ENCODE data around the gene NACC1.
A peak's percentile ranks its signal among the peaks of the same experiment; 100 is the strongest.
"Not testable (repeated sequence)": the region's sequence is repeated elsewhere in the genome, so short reads cannot be mapped to it uniquely, and the experiment has no call there.

NACC1 gene

DNA sequence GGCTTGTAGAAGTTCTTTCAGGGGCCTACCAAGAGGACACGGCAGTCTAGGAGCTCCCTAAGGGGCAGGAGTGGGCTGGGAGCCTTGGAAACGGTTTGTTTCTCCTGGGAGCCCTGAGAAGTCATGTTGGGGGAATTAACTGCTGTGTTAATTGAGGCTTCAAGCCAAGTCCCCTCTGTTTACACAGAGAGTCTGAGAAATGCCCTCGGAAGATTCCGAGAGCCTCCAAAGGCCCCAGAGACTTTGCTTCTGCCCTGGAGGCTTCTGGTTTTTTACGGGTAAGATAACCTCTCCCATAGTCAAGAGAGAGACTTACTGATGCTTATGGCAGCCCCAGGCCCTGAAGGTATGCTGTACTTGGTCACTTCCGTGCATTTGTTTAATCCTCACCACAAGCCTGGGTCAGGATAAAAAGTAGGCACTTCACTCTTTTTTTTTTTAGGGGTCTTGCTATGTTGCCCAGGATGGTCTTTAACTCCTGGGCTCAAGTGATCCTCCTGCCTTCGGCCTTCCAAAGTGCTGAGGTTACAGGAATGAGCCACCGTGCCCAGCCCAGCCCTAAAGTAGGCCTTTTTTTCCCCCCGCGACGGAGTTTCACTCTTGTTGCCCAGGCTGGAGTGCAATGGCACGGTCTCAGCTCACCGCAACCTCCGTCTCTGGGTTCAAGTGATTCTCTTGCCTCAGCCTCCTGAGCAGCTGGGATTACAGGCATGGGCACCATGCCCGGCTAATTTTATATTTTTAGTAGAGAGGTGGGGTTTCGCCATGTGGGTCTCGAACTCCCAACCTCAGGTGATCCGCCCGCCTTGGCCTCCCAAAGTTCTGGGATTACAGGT, 47.3 kb downstream of the NACC1 start:
- no peak for DNase-seq

DNA sequence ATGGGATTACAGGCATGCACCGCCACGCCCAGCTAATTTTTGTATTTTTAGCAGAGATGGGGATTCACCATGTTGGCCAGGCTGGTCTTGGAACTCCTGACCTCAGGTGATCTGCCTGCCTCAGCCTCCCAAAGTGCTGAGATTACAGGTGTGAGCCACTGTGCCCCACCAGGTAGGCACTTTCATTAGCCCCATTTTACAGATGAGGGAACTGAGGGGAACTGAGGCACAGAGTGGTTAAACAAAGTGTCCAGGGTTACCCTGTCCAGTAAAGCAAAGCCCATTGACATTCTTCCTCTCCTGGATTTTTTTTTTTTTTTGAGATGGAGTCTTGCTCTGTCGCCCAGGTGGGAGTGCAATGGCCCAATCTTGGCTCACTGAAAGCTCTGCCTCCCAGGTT, 48.1 kb downstream of the NACC1 start:
- not testable (repeated sequence) for DNase-seq

DNA sequence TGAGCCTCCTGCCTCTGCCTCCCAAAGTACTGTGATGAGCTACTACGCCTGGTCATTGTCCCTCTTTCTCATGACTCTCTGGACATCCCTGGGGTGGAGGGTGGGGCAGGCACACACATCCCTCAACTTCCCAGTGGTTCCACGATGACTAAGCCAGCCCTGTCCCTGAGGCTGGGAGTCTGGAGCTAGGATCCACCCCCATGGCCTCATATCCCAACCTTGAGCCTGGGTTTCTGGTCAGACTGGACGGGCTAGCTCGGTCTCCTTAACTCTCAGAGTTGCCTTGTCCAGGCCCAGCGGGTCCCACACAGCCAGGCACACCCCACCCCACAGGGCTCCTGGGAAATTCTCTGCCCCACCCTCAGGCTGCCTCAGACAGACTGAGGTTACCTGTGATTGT, 51.7 kb downstream of the NACC1 start:
- DNase-seq = no peak

DNA sequence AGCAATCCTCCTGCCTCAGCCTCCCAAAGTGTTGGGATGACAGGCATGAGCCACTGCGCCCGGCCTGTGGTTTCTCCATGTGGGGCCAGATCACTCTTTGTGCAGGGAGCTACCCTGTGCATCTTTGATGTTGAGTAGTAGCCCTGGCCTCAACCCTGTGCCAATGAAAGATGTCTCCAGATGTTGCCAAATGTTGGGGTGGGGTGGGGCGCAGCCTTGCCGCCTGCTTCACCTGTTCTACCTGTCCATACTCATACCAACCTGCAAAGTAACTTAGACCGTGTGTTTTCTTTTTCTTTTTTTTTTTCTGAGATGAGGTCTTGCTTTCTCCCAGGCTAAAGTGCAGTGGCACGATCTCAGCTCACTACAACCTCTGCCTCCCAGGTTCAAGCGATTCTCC, 53.1 kb downstream of the NACC1 start:
- no peak for DNase-seq

DNA sequence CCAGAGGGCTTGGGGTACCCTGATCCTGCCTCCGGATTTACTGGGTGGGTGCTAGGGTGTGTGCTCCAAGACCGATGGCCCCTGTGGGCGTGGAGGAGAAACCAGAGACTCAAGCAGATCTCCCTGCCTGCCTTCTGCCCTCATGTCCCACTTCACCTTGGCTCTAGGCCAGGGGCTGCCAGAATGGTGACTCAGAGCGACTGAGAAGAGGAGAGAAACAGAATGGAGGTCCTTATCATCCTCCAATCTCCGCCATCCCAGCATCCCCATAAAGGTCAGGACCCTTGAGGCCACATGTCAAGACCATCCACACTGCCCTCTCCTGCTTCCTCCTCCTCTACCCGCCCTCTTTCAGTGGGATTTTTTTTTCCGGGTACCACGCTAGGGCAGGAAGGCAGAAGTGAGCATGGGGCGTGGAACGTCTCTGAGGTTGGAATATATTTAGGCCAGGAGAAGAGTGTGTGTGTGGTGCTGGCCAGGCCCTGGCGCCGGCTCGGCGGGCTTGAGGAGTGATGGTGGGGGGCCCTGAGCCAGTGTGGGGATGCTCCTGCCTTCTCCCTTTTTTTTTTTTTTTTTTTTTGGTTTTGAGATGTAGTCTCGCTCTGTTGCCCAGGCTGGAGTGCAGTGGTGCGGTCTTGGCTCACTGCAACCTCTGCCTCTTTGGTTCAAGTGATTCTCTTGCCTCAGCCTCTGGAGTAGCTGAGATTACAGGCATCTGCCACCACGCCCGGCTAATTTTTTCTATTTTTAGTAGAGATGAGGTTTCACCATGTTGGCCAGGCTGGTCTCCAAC, 54.5 kb downstream of the NACC1 start:
- DNase-seq = peak; percentile 84 to 89

DNA sequence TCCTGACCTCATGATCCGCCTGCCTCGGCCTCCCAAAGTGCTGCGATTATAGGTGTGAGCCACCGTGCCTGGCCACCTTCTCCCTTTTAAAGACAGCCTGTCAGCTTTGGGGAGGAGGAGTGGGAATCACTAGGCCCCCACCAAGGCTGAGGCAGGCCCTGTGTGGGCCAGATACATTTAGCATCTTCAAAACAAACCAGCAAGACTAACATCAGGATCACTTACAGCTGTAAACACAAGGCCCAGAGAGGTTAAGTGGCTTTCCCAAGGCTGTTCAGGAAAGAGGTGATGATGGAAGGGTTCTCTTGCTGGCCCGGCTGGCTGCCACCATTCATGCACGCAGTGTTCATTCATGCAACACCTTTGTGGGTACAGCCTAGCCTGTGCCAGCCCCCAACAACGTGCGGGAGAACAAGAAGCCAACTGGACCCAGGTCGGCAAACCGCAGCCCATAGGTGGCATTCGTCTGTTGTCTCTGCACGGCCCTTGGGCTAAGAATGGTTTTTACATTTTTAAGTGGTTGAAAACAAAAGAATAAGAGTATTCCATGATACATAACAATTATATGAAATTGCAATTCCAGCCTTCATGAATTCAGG, 55.2 kb downstream of the NACC1 start:
- DNase-seq = no peak

DNA sequence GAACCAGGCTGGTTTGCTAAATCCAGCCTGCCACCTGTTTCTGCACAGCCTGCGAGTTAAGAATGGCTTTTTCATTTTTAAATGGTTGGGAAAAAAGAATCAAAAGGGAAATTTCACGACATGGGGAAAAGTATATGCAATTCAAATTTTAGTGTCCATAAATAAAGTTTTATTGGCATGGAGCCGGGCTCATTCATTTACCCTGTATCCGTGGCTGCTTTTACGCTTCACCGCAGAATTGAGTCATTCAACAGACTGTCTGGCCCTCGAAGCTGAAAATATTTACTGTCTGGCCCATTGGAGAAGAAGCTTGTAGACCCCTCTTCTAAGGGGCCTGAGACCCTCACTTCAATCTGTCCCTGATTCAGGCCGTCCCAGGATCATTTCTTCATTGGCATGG, 58.3 kb downstream of the NACC1 start:
- DNase-seq = no peak

DNA sequence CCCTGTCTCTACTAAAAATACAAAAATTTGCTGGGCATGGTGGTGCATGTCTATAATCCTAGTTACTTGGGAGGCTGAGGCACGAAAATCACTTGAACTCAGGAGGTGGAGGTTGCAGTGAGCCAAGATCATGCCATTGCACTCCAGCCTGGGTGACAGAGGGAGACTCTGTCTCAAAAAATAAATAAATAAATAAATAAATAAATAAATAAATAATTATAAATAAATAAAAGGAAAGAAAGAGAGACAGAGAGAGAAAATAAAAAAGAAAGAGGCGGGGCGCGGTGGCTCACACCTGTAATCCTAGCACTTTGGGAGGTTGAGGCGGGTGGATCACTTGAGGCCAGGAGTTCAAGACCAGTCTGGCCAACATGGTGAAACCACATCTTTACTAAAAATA, 59.5 kb downstream of the NACC1 start:
- DNase-seq = not testable (repeated sequence)

DNA sequence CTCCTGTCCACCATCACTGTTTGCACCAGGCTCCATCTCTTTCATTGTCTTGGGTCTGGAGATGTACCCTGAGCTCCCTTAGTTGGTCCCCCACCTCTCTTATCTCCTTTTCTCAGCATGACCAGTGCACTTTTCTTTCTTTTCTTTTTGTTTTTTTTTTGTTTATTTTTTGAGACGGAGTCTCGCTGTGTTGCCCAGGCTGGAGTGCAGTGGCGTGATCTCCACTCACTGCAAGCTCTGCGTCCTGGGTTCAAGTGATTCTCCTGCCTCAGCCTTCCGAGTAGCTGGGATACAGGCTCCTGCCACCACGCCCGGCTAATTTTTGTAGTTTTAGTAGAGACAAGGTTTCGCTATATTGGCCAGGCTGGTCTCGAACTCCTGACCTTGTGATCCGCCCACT, 60.2 kb downstream of the NACC1 start:
- not testable (repeated sequence) for DNase-seq

DNA sequence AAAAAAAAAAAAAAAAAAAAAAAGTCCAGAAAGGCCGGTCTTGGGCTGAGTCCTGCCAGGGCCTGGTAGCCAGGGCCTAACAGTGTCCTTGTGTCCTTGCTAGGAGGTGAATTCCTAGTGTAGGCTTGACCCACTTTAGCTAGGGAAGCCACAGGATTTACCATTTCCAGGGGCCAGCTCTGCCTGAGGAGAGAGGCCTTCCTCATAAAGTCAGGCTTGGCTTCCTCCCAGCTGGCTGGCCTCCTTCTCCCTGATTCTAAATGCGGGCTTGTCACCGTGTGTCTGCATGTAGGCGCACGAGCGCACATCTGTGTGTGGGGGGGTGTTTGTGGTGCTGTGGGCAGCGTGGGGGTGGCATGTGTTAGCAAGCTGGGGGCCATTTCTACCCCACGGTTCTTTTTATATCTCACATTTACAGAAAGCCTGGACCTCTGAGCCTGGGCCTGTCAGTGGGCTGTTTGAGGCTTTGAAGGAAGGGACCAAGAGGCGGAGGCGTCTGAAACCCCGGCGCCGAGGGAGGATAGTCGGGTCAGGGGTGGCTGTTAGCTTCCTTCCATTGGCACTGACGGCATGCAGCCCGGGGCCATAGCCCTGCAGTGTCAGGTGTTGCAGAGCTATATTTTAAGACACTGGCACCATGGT, 63.8 kb downstream of the NACC1 start:
- peak in 1 of 2 experiments; percentile 45 for DNase-seq

DNA sequence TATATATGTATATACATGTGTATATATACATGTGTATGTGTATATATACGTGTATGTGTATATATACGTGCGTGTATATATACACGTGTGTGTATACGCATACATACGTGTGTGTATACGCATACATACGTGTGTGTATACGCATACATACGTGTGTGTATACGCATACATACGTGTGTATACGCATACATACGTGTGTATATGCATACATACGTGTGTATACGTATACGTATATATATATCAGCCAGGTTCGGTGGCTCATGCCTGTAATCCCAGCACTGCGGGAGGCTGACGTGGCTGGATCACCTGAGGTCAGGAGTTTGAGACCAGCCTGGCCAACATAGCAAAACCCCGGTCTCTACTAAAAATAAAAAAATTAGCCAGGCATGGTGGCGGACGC, 66.9 kb downstream of the NACC1 start:
- DNase-seq = not testable (repeated sequence)

DNA sequence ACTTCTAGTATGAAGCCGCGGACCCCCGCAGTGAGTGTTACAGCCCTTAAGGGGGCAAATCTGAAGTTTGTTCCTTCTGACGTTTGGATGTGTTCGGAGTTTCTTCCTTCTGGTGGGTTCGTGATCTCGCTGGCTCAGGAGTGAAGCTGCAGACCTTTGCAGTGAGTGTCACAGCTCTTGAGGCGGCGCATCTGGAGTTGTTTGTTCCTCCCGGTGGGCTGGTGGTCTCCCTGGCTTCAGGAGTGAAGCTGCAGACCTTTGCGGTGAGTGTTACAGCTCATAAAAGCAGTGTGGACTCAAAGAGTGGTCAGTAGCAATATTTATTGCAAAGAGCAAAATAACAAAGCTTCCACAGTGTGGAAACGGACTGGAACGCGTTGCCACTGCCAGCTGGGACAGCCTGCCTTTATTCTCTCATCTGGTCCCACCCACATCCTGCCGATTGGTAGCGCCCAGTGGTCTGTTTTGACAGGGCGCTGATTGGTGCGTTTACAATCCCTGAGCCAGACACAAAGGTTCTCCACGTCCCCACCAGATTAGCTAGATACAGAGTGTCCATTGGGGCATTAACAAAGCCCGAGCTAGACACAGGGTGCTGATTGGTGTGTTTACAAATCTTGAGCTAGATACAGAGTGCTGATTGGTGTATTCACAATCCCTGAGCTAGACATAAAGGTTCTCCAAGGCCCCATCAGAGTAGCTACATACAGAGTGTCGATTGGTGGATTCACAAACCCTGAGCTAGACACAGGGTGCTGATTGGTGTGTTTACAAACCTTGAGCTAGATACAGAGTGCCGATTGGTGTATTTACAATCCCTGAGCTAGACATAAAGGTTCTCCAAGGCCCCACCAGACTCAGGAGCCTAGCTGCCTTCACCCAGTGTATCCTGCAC, 67.9 kb downstream of the NACC1 start:
- DNase-seq = not testable (repeated sequence)

DNA sequence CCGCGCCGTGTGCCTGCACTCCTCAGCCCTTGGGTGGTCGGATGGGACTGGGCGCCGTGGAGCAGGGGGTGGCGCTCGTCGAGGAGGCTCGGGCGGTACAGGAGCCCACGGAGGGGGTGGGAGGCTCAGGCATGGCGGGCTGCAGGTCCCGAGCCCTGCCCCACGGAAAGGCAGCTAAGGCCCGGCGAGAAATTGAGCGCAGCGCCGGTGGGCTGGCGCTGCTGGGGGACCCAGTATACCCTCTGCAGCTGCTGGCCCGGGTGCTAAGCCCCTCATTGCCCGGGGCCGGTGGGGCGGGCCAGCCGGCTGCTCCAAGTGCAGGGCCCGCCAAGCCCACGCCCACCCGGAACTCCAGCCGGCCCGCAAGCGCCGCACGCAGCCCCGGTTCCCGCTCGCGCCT, 68.6 kb downstream of the NACC1 start:
- not testable (repeated sequence) for DNase-seq

DNA sequence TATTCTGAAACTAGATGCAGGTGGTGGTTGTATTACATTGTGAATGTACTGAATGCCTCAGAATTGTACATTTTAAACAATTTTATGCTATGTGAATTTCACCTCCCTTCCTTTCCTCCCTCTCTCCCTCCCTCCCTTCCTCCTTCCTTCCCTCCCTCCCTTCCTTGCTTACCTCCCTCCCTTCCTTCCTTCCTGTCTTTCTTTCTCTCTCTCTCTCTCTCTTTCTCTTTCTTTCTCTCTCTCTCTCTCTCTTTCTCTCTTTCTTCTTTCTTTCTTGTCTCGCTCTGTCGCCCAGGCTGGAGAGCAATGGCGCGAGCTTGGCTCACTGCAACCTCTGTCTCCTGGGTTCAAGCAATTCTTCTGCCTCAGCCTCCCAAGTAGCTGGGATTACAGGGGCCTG, 69.4 kb downstream of the NACC1 start:
- DNase-seq = no peak

DNA sequence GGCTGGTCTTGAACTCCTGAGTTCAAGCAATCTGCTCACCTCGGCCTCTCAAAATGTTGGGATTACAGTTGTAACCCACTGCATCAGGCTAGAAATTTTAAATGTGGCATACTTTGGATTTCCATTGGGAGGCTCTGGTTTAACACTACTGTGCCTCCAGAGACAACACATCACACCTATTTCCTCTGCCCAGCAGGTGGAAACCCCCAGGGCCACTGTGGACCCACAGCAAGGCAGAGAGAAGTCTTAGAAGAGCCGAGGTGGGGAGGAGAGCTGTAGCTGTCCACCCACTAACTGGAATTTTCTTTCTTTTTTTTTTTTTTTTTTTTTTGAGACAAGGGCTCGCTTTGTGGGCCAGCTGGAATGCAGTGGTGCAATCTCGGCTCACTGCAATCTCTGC, 71.5 kb downstream of the NACC1 start:
- no peak for DNase-seq

All from activated CD4-positive, alpha-beta T cell treated with anti-CD3 and anti-CD28 coated beads, Interleukin-2, amount 50 U/mL, for 48 hours (primary cell).